ENCODE data around the gene ZNF107. TPM values are rescaled to one million over a fixed set of nuclear protein-coding genes. Genes with fewer than 3 reads are reported as not detected.

ZNF107 gene
- total RNA-seq, 2 experiments from 2014 or later, result 68.9 to 92.2 TPM

- TSS peak; percentile 78 for BruUV-seq (replicated peaks)
- no peak overlapping the region for H2AFZ ChIP-seq (ENCODE audit: low read length)
- H3K79me2 ChIP-seq (ENCODE audit: insufficient read depth, low read depth, low read length), result peaks cover 76% of the 10 kb centered on the region
These were observed 724 bp downstream of the ZNF107 start for GRCh38 chr7:64666663-64667050.

GRCh38 chr7:64667311-64667710 is 1.4 kb downstream of the ZNF107 start:
- intact Hi-C loops (cut with micrococcal nuclease; ENCODE audit: unreplicated experiment), result loop anchor here (5.0 kb wide), 1 partner anchor 125 kb away; the partner anchor contains the start of gene ZNF138
- Histone ChIP-seq H3K4me2 (ENCODE audit: low read length) (peak overlapping the region; percentile 95), H3K79me2 (ENCODE audit: insufficient read depth, low read depth, low read length) (peaks cover 83% of the 10 kb centered on the region), H3K4me1 (ENCODE audit: insufficient read depth, low read length, poor library complexity, severe bottlenecking) (peaks cover 35% of the 10 kb centered on the region), H4K20me1 (ENCODE audit: insufficient read depth, low read length) (peaks cover 9% of the 10 kb centered on the region; the same call in 1 of the 2 replicates), H3K36me3 (ENCODE audit: insufficient read depth, low read length) (peaks cover 48% of the 10 kb centered on the region), H3K9me3 (ENCODE audit: low read length) (no peaks in the 10 kb centered on the region), H3K4me3 (ENCODE audit: low read depth, low read length, poor library complexity, severe bottlenecking) (peak overlapping the region; percentile 93), H3K27ac (ENCODE audit: low read depth, low read length, poor library complexity, severe bottlenecking) (peak overlapping the region; percentile 89), H3K9me2 (ENCODE audit: insufficient read depth, low read length) (no peaks in the 10 kb centered on the region), H2AFZ (ENCODE audit: low read length) (no peak overlapping the region)
- DNase-seq (ENCODE audit: low spot score), result no peak
- BruUV-seq (replicated peaks), result TSS peak; percentile 55
- TF ChIP-seq EZH2phosphoT487 (IDR thresholded peaks at IDR 0.05; ENCODE audit: borderline replicate concordance, low read depth, low read length), result no peak
- TF ChIP-seq CTCF (conservative IDR thresholded peaks at IDR 0.05; ENCODE audit: low read length), result no peak
- ChIA-PET CTCF (ENCODE audit: unreplicated experiment) (no interaction called here), POLR2A (interaction anchor here (0.6 to 3.7 kb wide), 3 partner anchors 20 to 127 kb away, joined by 3 to 45 read pairs (median 4); no protein-coding TSS in a partner anchor)

More at GRCh38 chr7:64666663-64667050, 724 bp downstream of the ZNF107 start:
- H3K4me3 ChIP-seq (ENCODE audit: low read depth, low read length, poor library complexity, severe bottlenecking), result peak overlapping the region; percentile 93
- peaks cover 35% of the 10 kb centered on the region for H3K4me1 ChIP-seq (ENCODE audit: insufficient read depth, low read length, poor library complexity, severe bottlenecking)
- H3K9me3 ChIP-seq (ENCODE audit: low read length), result no peaks in the 10 kb centered on the region
- DNase-seq (ENCODE audit: low spot score), result no peak
- peak overlapping the region; percentile 95 for H3K4me2 ChIP-seq (ENCODE audit: low read length)
- CTCF ChIA-PET (ENCODE audit: unreplicated experiment), result no interaction called here
- peak overlapping the region; percentile 89 for H3K27ac ChIP-seq (ENCODE audit: low read depth, low read length, poor library complexity, severe bottlenecking)
- H4K20me1 ChIP-seq (ENCODE audit: insufficient read depth, low read length), result peaks cover 9% of the 10 kb centered on the region; the same call in 1 of the 2 replicates
- H3K36me3 ChIP-seq (ENCODE audit: insufficient read depth, low read length), result peaks cover 43% of the 10 kb centered on the region
- POLR2A ChIA-PET, result interaction anchor here (0.7 to 3.7 kb wide), 8 partner anchors 8 to 340 kb away, joined by 3 to 45 read pairs (median 4); partner anchors contain the start of gene ERV3-1
- TF ChIP-seq CTCF (conservative IDR thresholded peaks at IDR 0.05; ENCODE audit: low read length), result no peak
- no peak for TF ChIP-seq EZH2phosphoT487 (IDR thresholded peaks at IDR 0.05; ENCODE audit: borderline replicate concordance, low read depth, low read length)
- H3K9me2 ChIP-seq (ENCODE audit: insufficient read depth, low read length), result no peaks in the 10 kb centered on the region
- intact Hi-C loops (cut with micrococcal nuclease; ENCODE audit: unreplicated experiment), result loop anchor here (1.0 to 5.0 kb wide), 2 partner anchors 21 to 126 kb away; partner anchors contain the start of gene ZNF138

- BruUV-seq (replicated peaks), result no TSS peak
- Histone ChIP-seq H3K4me3 (ENCODE audit: low read depth, low read length, poor library complexity, severe bottlenecking) (peak overlapping the region; percentile 93), H3K79me2 (ENCODE audit: insufficient read depth, low read depth, low read length) (peaks cover 100% of the 10 kb centered on the region), H4K20me1 (ENCODE audit: insufficient read depth, low read length) (peaks cover 32% of the 10 kb centered on the region), H3K9me3 (ENCODE audit: low read length) (no peaks in the 10 kb centered on the region), H3K4me2 (ENCODE audit: low read length) (peak overlapping the region; percentile 63), H3K27ac (ENCODE audit: low read depth, low read length, poor library complexity, severe bottlenecking) (peak overlapping the region; percentile 89), H3K36me3 (ENCODE audit: insufficient read depth, low read length) (peaks cover 92% of the 10 kb centered on the region), H2AFZ (ENCODE audit: low read length) (no peak overlapping the region), H3K9me2 (ENCODE audit: insufficient read depth, low read length) (no peaks in the 10 kb centered on the region), H3K4me1 (ENCODE audit: insufficient read depth, low read length, poor library complexity, severe bottlenecking) (peaks cover 66% of the 10 kb centered on the region)
- ChIA-PET CTCF (ENCODE audit: unreplicated experiment) (no interaction called here), POLR2A (interaction anchor here (5.8 kb wide), 1 partner anchor 16 kb away, joined by 105 read pairs; no protein-coding TSS in a partner anchor)
- no peak for TF ChIP-seq EZH2phosphoT487 (IDR thresholded peaks at IDR 0.05; ENCODE audit: borderline replicate concordance, low read depth, low read length)
- peak; percentile 80 for DNase-seq (ENCODE audit: low spot score)
- intact Hi-C loops (cut with micrococcal nuclease; ENCODE audit: unreplicated experiment), result loop anchor here (5.0 kb wide), 1 partner anchor 365 kb away; no protein-coding TSS in a partner anchor
These were observed 6.5 kb downstream of the ZNF107 start for GRCh38 chr7:64672414-64672813.

Data from OCI-LY7 (cell line).